Liver (tissue), 9 donors: ENCODE data around the gene ALG1. TPM values are rescaled to one million over a fixed set of nuclear protein-coding genes. Genes with fewer than 3 reads are reported as not detected.

Experiments used
- DNase-seq: peaks from one replicate; pipeline ENCODE4 v3.0.0-alpha.2; 2017; ENCODE audit warnings: low spot score
- H3K27ac ChIP-seq, 2 donors: one replicate each; pipeline ENCODE4 v1.7.0; 2013; ENCODE audit warnings: inconsistent platforms in 2 of 2, low read length in 2 of 2, control low read depth in 1 of 2, low read depth in 1 of 2, mild to moderate bottlenecking in 1 of 2
- H3K27me3 ChIP-seq, 4 donors: one replicate each; pipeline versions ENCODE4 v1.6.1 to v1.7.0; 2013; ENCODE audit warnings: low read length in 3 of 4, inconsistent platforms in 1 of 4, mild to moderate bottlenecking in 1 of 4, moderate library complexity in 1 of 4; ENCODE audit not compliant: control insufficient read depth in 4 of 4, insufficient read depth in 4 of 4
- H3K36me3 ChIP-seq, 4 donors: one replicate each; pipeline versions ENCODE4 v1.6.1 to v1.7.0; 2013; ENCODE audit warnings: low read length in 3 of 4, mild to moderate bottlenecking in 3 of 4, low read depth in 1 of 4, moderate library complexity in 1 of 4; ENCODE audit not compliant: control insufficient read depth in 4 of 4, insufficient read depth in 3 of 4
- H3K4me1 ChIP-seq, 4 donors: one replicate each; pipeline versions ENCODE4 v1.6.1 to v1.7.0; 2013; ENCODE audit warnings: low read length in 3 of 4, mild to moderate bottlenecking in 3 of 4, moderate library complexity in 1 of 4; ENCODE audit not compliant: control insufficient read depth in 4 of 4, insufficient read depth in 4 of 4
- H3K4me3 ChIP-seq, 3 donors: one replicate each; pipeline versions ENCODE4 v1.6.1 to v1.7.0; 2013; ENCODE audit warnings: low read length in 3 of 3, control low read depth in 1 of 3, low read depth in 1 of 3, mild to moderate bottlenecking in 1 of 3
- H3K9ac ChIP-seq, 2 donors: one replicate each; pipeline ENCODE4 v1.7.0; 2013; ENCODE audit warnings: low read length in 2 of 2, mild to moderate bottlenecking in 2 of 2, moderate library complexity in 2 of 2, control low read depth in 1 of 2, low read depth in 1 of 2
- H3K9me3 ChIP-seq, 4 donors: one replicate each; pipeline versions ENCODE4 v1.6.1 to v1.7.0; 2013; ENCODE audit warnings: low read length in 3 of 4; ENCODE audit not compliant: control insufficient read depth in 4 of 4
- CTCF ChIP-seq: fragments of 150-350 bp; IDR thresholded peaks from 2 replicates; pipeline ENCODE4 v1.5.1; 2017; ENCODE audit warnings: improper control_type of control experiment, low read depth, low read length; ENCODE audit not compliant: missing input control
- FOXA1 ChIP-seq: IDR thresholded peaks from 2 replicates; pipeline ENCODE4 v1.6.1; 2016; ENCODE audit warnings: antibody characterized with exemption
- FOXA2 ChIP-seq: IDR thresholded peaks from 2 replicates; pipeline ENCODE4 v1.6.1; 2016; ENCODE audit warnings: antibody characterized with exemption
- HNF4A ChIP-seq, 2 donors: conservative IDR thresholded peaks; 2 replicates each; pipeline ENCODE4 v1.6.1; 2016; ENCODE audit warnings: antibody characterized with exemption in 2 of 2, mild to moderate bottlenecking in 2 of 2
- HNF4G ChIP-seq: IDR thresholded peaks from 2 replicates; pipeline ENCODE4 v1.6.1; 2016; ENCODE audit warnings: antibody characterized with exemption
- MAX ChIP-seq: IDR thresholded peaks from 2 replicates; pipeline ENCODE4 v1.6.1; 2016; ENCODE audit warnings: antibody characterized with exemption
- RAD21 ChIP-seq, 2 donors: IDR thresholded peaks; 2 replicates each; pipeline ENCODE4 v1.6.1; 2016; ENCODE audit warnings: antibody characterized with exemption in 2 of 2, mild to moderate bottlenecking in 2 of 2
- REST ChIP-seq: IDR thresholded peaks from 2 replicates; pipeline ENCODE4 v1.6.1; 2016; ENCODE audit warnings: antibody characterized with exemption, mild to moderate bottlenecking
- TAF1 ChIP-seq: conservative IDR thresholded peaks from 2 replicates; pipeline ENCODE4 v1.6.1; 2016; ENCODE audit warnings: antibody characterized with exemption, mild to moderate bottlenecking
- YY1 ChIP-seq: IDR thresholded peaks from 2 replicates; pipeline ENCODE4 v1.6.1; 2016; ENCODE audit warnings: antibody characterized with exemption, mild to moderate bottlenecking
- WGBS: extraction: QIAGEN DNeasy Blood & Tissue Kit; methylation state at CpG from one replicate; pipeline ENCODE4 v1.1.7; 2013; 5-methylcytosine and 5-hydroxymethylcytosine counted together
- polyA plus RNA-seq, 2 donors: library from polyadenylated mRNA; stranded (reverse) in 1 of 2; unstranded in 1 of 2; fragments of 200-250 nt in 1 of 2; fragments of >200 nt in 1 of 2; fragmentation: Nextera tagmentation in 1 of 2; extraction: Ambion mirVana in 1 of 2; gene quantifications; one replicate each; pipeline versions ENCODE4 v1.2.1 to v1.2.3, GENCODE V29; 2013 to 2015
- total RNA-seq, 2 donors: library from RNA; depleted of rRNA; stranded (reverse); fragments of >200 nt; gene quantifications; one replicate each; pipeline ENCODE4 v1.2.3, GENCODE V29; 2014
- TF ChIP-seq, protein P1 (sequence below): IDR thresholded peaks from 2 replicates; pipeline ENCODE4 v1.6.1; 2016; ENCODE audit warnings: antibody characterized with exemption
- donor health status: healthy.
- donor health status: healthy.
- donor health status: healthy.
- donor health status: healthy.
- donor health status: healthy.

The ALG1 gene
- total and polyA plus RNA-seq, 4 donors, result 18.9 to 25.4 (median 20.6) TPM

DNA sequence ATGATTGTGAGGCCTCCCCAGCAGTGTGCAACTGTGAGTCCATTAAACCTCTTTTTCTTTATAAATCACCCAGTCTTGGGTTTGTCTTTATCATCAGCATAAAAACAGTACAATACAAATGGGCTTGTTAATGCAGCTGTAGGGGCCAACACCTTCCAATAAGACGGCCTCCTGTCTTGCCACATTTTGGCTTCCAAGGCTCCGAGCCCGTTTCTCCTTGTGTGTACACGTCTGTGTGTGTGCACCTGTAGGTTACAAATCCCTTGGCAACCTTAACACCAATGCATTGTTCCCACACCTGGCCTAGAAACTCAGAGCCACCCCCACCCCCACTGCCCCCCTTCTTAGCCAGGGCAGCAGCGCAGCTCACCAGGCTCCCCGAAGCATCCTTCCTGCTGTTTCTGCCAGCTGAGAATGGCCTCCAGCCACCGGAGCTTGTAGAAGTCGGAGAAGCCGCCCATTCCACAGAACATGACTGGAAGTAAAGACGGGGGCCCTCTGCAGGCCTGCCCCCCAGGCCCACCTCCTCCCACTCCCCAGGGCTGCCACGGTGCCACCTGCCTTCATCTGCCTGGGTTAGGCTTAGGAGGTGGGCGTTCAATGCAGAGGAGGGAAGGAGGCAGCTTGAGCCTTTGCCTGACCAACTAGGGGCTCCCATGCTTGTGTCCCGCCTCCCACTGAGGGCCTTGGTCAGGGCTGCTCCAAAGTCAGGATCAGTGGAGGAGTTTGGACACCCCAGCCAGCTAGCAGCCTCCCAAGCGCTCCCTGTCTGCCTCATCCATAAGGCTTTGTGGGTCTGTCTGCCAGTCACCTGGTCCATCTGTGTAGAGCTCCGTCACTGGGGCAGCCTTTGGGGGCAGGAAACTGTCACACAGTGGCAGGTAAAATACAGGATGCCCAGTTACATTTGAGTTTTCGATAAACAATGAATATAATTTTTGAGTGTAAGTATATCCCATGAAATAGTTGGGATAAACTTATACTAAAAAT is 16.5 kb upstream of the ALG1 start:
- Histone ChIP-seq H3K4me1 (no peaks in the 10 kb centered on the region), H3K9me3 (no peaks in the 10 kb centered on the region), H3K27ac (no peak overlapping the region), H3K9ac (no peak overlapping the region), H3K4me3 (no peak overlapping the region), H3K27me3 (no peaks in the 10 kb centered on the region), H3K36me3 (no peaks in the 10 kb centered on the region)
- WGBS, result 93% methylated on average over 16 of the region's 16 CpGs
- TF ChIP-seq FOXA2 (no peak), REST (no peak), HNF4G (no peak), MAX (no peak), HNF4A (conservative IDR thresholded peaks at IDR 0.05) (no peak), TAF1 (no peak)
- TF ChIP-seq, protein P1, sequence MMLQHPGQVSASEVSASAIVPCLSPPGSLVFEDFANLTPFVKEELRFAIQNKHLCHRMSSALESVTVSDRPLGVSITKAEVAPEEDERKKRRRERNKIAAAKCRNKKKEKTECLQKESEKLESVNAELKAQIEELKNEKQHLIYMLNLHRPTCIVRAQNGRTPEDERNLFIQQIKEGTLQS, result no peak
- no peak for DNase-seq

- Histone ChIP-seq H3K4me3 (no peak overlapping the region), H3K36me3 (no peaks in the 10 kb centered on the region), H3K9me3 (no peaks in the 10 kb centered on the region), H3K27me3 (no peaks in the 10 kb centered on the region), H3K9ac (no peak overlapping the region), H3K27ac (no peak overlapping the region), H3K4me1 (no peaks in the 10 kb centered on the region)
- peak; percentile 58 for DNase-seq
- TF ChIP-seq FOXA1, result no peak
- TF ChIP-seq CTCF, result peak; percentile 13
- TF ChIP-seq RAD21 (IDR thresholded peaks at IDR 0.05), result peak in 1 of 2 donors; percentile 57
- TF ChIP-seq HNF4G, result no peak
- TF ChIP-seq YY1, result no peak
- 34% methylated on average over 11 of the region's 11 CpGs for WGBS
Observed at GRCh38 chr16:5056352-5056751, 15.3 kb upstream of the ALG1 start.
